GM19397 (cell line): ENCODE measurements around the gene TICAM1.
"Not testable (repeated sequence)": the region's sequence is repeated elsewhere in the genome, so short reads cannot be mapped to it uniquely, and the experiment has no call there.

ENCODE experiments used
- ATAC-seq: cut with Tn5 transposase; IDR thresholded peaks from one replicate; pipeline ENCODE4 v1.9.1; 2021; ENCODE audit warnings: mild to moderate bottlenecking, moderate library complexity; ENCODE audit not compliant: unreplicated experiment

Gene TICAM1

DNA sequence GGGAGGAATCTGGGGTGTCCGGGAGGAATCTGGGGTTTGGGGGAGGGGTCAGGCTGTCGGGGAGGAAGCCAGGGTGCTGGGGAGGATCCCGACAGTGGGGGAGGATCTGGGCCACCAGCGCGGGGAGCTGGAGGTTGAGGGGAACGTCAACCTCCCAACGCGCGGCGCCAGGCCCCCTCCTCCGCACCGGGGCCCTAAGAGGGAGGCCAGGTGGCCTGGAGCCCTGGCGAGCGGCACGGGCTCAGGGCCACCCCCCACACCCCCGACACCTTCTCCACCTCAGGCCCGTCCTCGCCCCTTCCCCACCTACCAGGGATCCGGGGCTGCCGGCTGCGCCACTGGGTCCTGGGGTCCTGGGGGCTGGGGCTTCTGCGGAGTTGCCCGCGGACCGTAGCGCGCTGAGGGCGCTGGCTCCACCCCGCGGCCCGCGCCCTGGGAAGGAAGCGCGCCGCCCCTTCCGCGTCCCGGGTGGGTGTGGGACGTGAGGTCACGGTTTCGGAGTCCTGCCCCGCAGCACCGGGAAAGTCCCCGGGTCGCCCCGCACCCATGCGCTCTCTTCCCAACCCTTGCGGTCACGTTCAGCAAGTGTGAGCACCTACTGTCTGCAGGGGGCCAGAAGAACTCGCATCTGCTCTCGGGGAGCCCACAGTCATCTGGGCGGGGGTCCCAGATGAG is at the start of gene TICAM1:
TSS of gene TICAM1 (minus strand) at position 409 of the 675 bp plus-strand sequence. CDS start 13,335 bp downstream, outside the sequence.
- ATAC-seq, result peak; percentile 76

DNA sequence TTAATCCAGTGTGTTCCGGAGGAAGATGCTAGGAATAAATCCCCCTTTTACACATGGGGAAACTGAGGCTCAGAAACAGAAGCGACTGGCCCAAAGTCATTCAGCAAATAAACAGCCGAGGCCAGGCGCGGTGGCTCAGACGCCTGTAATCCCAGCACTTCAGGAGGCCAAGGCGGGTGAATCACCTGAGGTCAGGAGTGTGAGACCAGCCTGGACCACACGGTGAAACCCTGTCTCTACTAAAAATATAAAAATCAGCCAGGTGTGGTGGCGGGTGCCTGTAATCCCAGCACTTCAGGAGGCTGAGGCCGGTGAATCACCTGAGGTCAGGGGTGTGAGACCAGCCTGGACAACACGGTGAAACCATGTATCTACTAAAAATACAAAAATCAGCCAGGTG is 47.5 kb upstream of the TICAM1 start:
- ATAC-seq, result no peak

DNA sequence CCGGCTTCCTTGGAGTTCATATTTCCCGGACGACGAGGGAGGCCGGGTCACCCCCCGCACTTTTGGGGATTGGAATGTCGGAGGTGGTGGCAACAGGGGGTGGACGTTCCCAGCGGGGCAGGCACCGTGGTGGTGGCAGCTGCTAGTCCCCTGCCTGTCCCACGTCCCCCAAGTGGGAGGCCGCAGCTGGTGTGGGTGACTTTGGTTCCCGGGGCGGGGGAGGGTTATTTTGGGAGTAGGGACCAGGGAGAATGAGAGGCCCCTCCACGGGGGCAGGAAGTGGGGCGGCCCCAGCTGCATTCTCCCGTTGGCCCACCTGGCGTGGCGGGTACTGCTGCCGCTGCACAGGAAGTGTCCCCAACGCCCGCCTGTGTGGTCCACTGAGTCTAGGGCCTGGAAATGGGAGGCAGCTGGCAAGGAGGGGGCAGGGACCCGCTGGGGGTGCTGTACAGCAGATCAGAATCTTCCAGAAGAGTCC is 47.0 kb upstream of the TICAM1 start:
- ATAC-seq, result no peak

DNA sequence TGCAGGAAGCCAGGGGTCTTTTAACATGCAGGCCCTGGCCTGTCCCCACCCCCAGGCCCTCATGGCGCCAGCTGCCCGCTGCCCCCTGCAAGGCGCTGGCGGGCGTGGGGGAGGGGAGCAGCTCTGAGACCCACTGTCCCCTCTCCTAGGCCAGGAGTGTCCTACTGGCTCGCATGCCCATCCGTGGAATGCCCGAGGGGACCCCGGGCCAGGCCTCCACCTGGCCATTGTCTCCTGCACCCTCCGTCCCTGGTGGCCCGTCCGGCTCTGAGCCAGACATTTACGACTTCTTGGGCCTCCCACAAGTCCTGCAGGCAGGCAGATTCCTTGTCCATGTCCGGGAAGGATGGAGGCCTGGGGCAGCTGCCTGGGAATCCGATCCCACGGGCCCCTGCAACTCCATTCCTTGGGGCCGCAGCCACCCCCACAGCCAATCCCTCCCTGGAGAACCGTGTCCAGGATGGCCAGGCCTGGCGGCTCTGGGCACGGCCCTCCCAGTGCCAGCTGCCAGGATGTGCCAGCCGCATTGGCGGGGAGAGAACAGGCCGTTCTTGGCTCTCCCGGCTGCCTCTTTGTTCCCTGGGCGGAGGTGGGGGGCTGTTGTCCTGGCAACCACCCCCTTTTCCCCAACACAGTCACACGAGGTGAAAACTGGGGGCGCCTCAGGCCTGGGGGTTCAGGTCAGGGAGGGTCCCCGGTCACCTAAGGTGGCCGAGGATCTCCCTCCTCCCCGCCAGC is 46.4 kb upstream of the TICAM1 start:
- no peak for ATAC-seq

DNA sequence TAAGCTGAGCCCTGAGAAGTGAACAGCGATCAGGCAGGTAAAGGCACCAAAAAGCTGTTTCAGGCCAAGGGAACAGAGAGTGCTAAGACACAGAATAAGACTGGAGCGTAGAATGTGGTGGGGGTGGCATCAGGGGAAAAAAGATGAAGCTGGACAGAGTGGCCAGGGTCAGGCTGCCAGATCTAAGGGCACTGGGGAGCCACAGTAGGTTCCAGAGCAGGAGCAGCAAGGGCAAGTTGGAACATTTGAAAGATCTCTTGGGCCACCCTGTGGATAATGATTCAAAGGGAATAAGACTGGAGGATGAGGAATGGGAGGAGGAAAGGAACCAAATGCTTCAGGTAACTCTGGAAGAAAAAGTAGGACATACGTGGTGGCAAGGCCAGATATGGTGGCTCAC is 42.4 kb upstream of the TICAM1 start:
- no peak for ATAC-seq

DNA sequence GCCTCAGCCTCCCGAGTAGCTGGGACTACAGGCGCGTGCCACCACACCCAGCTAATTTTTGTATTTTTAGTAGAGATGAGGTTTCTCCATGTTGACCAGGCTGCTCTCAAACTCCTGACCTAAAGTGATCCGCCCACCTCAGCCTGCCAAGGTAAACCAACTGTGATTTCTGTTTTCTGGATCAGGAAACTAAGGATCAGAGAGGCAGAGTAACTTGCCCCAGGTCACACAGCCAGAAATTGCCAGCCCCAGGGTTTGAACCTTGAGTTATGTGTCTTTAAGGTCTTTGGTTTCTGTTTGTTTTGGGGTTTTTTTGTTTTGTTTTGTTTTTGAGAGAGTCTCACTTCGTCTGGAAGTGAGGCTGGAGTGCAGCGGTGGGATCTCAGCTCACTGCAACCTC is 40.2 kb upstream of the TICAM1 start:
- ATAC-seq, result no peak

DNA sequence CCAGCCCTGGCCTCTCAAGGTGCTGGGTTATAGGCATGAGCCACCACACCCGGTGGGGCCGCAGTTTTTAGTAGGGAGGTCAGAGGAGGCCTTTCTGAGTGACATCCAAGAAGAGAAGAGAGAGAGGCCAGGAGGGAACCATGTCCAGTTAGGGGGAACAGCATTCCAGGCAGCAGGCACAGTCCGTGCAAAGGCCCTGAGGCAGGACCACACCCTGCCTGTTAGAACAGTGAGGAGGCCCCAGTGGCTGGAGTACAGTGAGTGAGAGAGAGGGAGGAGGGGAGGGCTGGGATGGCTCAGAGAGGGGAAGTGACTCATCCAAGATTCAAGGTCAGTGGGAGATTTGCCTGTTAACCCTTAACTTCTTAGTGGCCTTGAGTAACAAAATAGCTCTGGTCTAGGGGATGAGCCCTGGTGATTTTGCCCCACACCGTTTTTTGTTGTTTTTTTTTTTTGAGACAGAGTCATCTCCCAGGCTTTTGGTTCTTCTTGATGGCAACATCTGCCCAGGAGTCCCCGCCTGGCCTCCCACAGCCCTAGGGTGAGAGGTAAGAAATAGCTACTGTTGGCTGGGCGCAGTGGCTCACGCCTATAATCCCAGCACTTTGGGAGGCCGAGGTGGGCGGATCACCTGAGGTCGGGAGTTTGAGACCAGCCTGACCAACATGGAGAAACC is 38.7 kb upstream of the TICAM1 start:
- ATAC-seq, result no peak

DNA sequence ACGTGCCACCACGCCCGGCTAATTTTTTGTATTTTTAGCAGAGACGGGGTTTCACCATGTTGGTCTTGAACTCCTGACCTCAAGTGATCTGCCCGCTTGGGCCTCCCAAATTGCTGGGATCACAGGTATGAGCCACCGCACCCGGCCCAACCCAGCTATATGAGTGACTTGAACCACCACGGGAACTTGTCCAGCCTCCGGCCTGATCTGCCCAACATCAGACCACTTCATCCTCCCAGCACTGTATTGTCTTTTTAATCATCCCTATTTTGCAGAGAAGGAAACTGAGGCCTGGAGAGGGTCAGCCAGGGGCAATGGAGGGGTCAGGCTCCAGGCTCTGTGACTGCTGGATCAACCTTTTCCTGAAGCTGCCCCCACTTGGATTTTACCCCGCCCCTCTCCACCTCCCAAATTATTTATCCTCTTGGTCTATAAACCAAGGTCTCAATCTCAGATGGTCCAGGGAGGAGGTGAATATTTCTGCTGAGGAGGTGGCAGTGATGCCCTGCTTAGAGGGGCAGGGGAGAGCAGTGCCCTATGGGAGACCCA is 36.8 kb upstream of the TICAM1 start:
- ATAC-seq, result no peak

DNA sequence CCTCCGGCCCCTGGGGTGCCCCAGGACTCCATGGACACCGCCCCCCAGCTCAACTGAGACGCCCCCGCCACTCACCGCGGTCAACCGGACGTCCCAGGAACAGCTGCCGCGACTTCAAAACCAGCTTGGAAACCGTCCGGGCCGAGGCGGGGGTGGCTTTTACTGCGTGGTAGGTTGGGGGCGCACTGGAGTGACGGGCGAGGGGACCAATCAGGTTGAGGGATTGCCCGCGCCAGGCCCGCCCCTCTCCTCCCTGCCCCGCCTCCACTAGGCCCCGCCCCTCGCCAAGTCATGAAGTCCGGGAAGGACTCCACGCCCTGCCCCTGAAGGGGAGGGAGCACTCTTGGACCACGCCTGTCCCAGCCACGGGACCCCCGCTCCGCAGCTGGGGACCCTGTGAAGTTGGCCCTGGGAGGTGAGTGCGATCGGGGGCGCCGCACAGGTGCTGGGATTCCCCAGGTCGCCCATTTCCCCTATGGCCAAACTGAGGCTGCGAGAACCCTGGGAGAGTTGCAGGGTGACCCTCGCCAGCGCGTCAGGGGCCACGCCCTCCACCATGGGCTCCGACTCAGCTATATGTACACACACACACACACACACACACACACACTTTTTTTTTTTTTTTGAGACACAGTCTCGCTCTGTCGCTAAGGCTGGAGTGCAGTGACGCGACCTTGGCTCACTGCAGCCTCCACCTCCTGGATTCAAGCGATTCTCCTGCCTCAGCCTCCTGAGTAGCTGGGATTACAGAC is 36.2 kb upstream of the TICAM1 start, which contains the start of gene PLIN3:
TSS of gene PLIN3 (minus strand) at position 134 of the 752 bp plus-strand sequence. CDS start 6,273 bp downstream, outside the sequence.
- peak; percentile 63 for ATAC-seq

DNA sequence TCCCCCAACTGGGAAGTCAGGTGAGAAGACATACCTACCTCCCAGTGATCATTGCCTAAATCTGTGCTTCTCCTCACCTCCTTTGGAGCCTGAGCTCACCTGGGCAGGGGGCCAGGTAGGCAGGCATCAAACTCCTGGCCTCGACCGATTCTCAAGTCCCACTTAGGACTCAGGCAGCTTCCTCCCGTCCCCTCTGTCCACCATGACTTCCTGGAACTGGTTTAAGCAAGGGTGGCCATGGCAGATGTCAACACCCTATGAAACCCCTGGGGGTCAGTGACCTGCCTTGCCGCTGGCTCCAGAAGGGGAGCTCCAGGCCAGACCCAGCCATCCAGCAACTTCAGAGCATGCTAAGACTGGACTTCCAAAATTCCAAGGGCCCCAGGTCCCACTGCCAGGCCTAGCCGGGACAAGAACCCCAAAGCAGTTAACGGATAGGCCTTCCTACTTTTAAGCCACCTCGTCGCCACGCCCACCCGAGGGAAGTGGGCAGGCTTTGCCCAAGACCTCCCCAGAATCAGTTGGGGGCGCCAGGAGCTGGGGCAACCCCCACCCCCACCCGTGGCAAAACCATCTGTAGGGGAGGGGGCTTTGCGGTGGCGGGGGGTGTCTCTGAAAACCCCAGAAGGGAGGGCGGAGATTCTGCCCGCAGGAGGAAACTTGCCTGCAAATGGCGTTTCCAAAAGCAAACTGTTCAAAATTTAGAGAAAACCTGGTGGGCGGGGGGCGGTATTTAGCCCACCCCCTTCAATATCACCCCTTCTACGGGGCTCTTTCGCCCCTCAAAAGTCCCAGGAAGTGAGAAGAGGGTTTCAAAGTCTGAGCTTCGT is 35.3 kb upstream of the TICAM1 start:
- ATAC-seq, result no peak

DNA sequence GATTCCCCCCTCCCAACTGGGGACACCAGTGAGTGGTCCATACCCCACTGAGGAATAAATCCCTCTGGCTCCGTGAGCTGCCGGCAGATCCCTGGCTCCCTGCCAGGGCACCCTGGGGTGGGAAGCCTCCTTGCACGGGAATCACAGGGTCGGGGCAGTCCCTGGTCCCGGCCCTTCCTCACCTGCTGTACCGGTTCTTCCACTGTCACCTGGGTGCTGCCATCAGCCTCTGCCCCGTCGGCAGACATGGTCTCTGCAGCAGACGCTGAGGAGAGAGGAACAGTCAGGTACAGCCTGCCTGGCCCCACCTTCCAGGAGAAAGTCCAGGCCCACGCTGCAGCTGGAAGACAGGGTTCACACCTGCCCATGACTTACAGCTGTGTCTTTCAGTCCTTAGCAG is 29.6 kb upstream of the TICAM1 start:
- no peak for ATAC-seq

DNA sequence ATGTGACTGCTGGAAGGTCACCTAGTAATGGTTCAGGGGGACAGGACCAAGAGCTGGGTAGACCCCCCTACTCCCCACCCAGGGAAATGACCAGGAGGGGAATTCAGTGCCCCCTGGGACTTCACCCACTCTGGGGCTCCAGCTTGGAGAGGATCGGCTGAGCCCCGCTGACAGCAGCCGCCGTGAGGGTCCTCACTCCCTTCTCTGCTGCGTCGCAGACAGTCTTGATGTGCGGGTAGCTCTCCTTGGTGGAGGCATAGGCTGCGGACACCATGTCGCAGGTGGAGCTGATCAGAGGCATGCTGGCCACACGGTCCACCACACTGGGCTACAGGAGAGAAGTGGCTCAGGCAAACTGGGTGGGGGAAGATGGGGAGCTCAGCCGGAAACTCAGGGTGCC is 28.2 kb upstream of the TICAM1 start:
- ATAC-seq, result no peak

DNA sequence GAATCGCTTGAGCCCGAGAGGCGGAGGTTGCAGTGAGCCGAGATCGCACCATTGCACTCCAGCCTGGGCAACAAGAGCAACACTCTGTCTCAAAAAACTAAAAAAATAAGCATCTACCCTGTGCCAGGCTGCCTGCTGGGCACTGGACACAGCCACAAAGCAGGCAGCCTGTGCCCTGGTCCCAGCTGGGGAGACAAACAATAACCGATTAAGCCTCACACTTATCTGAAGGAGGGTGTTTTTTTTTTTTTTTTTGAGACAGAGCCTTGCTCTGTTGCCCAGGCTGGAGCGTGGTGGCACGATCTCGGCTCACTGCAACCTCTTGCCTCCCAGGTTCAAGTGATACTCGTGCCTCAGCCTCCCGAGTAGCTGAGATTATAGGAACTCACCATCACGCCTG is 25.0 kb upstream of the TICAM1 start:
- not testable (repeated sequence) for ATAC-seq

DNA sequence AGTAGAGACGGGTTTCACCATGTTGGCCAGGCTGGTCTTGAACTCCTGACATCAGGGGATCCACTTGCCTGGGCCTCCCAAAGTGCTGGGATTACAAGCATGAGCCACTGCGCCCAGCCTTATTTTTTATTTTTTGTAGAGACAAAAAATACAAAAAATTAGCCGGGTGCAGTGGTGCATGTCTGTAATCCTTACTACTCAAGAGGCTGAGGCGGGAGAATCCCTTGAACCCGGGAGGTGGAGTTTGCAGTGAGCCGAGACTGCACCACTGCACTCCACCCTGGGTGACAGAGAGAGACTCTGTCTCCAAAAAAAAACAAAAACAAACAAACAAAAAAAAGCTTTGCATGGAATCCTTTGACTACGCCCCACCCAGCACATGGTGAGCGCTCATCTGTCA is 22.0 kb upstream of the TICAM1 start:
- ATAC-seq, result not testable (repeated sequence)

DNA sequence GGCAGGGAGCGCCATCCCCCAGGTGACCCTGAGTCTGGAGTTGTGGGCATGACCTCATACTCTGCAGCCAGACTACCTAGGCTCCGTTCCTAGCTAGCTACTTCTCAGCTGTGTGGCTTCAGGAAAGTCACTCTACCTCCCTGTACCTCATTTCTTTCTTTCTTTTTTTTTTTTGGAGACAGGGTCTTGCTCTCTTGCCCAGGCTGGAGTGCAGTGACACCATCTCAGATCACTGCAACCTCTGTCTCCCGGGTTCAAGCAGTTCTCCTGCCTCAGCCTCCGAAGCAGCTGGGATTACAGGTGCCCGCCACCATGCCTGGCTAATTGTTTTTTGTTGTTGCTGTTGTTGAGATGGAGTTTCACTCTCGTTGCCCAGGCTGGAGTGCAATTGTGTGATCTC is 21.0 kb upstream of the TICAM1 start:
- no peak for ATAC-seq

DNA sequence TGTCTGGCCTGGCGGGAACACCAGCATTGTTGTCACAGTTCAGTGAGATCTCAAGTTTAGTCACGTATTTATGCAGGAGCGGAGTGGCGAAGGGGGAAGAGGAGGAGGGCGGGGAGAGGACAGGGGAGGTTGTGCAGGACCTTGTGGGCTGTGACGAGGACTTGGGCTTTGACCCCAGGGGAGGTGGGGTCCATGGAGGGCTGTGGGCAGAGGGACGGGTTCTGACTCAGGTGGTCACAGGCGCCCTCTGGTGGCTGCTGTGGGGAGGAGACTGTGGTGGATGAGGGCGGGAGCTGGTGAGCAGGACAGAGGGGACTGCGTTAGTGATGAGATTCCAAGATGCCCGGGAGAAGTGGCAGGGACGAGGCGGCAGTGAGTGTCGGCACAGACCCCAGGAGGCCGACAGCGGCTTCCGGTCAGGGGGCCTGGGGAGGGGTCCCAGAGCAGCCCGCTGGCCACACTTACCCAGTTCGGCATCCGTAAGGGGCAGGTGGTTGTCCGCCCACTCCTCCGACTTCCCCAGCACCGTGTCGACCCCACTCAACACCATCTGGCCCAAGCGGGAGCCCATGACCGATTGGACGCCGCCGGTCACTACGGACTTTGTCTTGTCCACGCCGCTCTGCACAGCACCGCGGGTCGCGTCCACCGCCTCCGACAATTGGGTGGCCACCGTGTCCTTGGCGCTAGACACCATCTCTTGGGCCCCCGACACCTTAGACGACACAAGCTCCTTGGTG is 20.2 kb upstream of the TICAM1 start:
- no peak for ATAC-seq

DNA sequence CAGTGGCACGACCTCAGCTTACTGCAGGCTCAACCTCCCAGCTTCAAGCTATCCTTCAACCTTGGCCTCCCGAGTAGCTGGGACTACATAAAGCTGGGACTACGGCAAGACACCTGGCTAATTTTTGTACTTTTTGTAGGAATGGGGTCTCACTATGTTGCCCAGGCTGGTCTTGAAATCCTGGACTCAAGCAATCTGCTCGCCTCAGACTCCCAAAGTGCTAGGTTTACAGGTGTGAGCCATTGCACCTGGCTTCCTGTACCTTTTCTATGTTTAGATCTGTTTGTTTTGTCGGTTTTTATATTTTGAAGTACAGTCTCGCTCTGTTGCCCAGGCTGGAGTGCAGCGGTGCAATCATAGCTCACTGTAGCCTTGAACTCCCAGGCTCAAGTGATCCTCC is 17.5 kb upstream of the TICAM1 start:
- no peak for ATAC-seq

DNA sequence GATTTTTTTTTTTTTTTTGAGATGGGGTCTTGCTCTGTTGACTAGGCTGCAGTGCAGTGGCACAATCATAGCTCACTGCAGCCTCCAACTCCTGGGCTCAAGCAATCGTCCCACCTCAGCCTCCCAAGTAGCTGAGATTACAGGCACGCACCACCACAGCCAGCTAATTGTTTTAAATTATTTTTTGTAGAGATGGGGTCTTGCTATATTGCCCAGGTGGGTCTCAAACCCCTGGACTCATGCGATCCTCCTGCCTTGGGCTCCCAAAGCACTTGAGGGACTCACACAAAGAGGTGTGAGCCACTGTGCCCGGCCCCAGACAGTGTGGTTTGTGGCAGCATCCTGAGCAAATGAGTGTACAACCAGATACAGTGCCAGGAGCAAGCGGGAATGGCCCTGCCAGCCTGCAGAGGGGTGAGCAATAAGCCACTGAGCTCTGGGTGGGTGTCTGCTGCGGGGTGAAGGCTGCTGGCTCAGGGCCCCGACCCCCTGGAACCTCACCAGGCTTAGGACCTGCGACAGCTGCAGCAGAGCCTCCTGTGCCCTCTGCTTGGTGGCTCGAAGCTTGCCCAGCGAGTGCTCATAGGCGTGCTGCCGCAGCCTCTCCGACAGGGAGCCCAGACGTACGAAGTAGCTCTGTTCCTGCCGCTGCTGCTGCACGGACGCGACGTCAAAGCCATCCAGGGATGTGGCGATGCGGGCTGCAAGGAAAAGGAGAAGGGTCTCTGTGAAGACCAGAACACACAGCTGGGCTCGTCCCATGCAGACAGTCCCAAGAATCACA is 15.9 kb upstream of the TICAM1 start:
- ATAC-seq, result no peak
